ENCODE results near the gene TUBGCP2. TPM values are rescaled to one million over a fixed set of nuclear protein-coding genes. Genes with fewer than 3 reads are reported as not detected.
A peak's percentile ranks its signal among the peaks of the same experiment; 100 is the strongest.

The TUBGCP2 gene
- total and polyA plus RNA-seq, 2 of the 13 experiments (the other 11 are each of a cell fraction or from before 2014, with no cell fraction given) = 21.3 to 34.5 TPM

DNA sequence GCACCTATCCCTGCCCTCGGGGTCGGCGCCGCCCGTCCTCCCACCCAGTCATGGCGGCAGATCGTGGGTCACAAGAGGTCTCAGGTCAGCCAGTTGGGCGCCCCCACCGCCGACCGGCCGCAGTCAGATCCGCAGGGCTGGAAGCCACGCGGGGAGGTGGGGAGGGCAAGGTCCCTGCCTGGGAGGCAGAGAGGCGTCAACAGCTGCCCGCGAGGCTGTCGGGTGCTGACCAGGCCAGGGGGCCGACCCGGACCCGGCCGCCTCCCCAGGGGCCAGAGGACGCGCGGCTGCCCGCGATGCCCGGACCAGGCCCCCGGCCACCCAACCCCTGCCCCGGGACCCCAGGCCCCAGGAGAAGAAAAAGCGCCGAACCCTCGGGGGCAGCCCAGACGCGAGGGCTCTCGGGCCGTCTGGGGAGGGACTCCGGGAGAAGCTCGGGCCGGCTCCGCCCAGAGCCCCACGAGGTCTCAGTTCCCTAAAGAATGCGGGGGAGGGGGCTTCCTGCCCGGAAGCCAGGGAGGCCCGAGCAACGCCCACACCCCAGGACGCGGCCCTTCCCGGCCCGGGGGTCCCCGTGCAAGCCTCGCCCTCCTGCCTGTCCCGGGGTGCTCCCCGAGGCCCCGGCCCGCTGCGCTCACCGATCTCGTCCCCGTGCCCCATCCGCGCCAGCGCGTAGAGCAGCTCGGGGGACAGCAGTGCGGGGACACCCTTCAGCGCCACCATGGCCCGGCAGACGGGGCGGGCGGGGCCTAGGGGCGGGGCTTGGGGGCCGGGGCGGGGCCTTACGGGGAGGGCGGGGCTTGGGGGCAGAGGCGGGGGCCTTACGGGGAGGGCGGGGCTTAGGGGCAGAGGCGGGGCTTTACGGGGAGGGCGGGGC, 48.9 kb upstream of the TUBGCP2 start, which contains the start of gene FUOM (continued):
- TF ChIP-seq ZBTB33 (CRISPR knock-in tag; IDR thresholded peaks at IDR 0.05) = no peak
- TF ChIP-seq, protein P1, sequence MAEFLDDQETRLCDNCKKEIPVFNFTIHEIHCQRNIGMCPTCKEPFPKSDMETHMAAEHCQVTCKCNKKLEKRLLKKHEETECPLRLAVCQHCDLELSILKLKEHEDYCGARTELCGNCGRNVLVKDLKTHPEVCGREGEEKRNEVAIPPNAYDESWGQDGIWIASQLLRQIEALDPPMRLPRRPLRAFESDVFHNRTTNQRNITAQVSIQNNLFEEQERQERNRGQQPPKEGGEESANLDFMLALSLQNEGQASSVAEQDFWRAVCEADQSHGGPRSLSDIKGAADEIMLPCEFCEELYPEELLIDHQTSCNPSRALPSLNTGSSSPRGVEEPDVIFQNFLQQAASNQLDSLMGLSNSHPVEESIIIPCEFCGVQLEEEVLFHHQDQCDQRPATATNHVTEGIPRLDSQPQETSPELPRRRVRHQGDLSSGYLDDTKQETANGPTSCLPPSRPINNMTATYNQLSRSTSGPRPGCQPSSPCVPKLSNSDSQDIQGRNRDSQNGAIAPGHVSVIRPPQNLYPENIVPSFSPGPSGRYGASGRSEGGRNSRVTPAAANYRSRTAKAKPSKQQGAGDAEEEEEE (CRISPR knock-in tag; IDR thresholded peaks at IDR 0.05; ENCODE audit: borderline replicate concordance) = no peak
- TF ChIP-seq SMARCC2 (IDR thresholded peaks at IDR 0.05) = no peak
- no peak for TF ChIP-seq ZNF256 (CRISPR knock-in tag; conservative IDR thresholded peaks at IDR 0.05)
- TF ChIP-seq FLYWCH1 (CRISPR knock-in tag; IDR thresholded peaks at IDR 0.05) = no peak
- TF ChIP-seq KLF12 (CRISPR knock-in tag; IDR thresholded peaks at IDR 0.05; ENCODE audit: borderline replicate concordance) = 0 out of 2 replicates have a peak, but pooled peaks have one; percentile 48
- no peak for TF ChIP-seq WIZ (CRISPR knock-in tag; IDR thresholded peaks at IDR 0.05)
- no peak for TF ChIP-seq SMYD3 (CRISPR knock-in tag; IDR thresholded peaks at IDR 0.05)
- TF ChIP-seq POLR2AphosphoS5 (IDR thresholded peaks at IDR 0.05; ENCODE audit: low read depth, low read length) = peak; percentile 69
- TF ChIP-seq ZNF124 (CRISPR knock-in tag; IDR thresholded peaks at IDR 0.05) = peak; percentile 44; the same call in 1 of the 2 replicates
- peak; percentile 58; the same call in 1 of the 2 replicates for TF ChIP-seq ZSCAN25 (CRISPR knock-in tag; IDR thresholded peaks at IDR 0.05)
- TF ChIP-seq CBX2 (IDR thresholded peaks at IDR 0.05; ENCODE audit: low read depth, low read length) = no peak
- no peak for TF ChIP-seq CBX2 (CRISPR knock-in tag; IDR thresholded peaks at IDR 0.05; ENCODE audit: low read depth)
- TF ChIP-seq HMG20B (CRISPR knock-in tag; conservative IDR thresholded peaks at IDR 0.05) = no peak
- TF ChIP-seq ZNF720 (CRISPR knock-in tag; IDR thresholded peaks at IDR 0.05) = no peak
- TF ChIP-seq ZNF530 (CRISPR knock-in tag; IDR thresholded peaks at IDR 0.05; ENCODE audit: low read depth) = no peak
- TF ChIP-seq ZNF564 (CRISPR knock-in tag; IDR thresholded peaks at IDR 0.05) = no peak; the same call in 1 of the 2 replicates
- TF ChIP-seq FOXP1 (IDR thresholded peaks at IDR 0.05) = no peak
- no peak for TF ChIP-seq FOXP1 (CRISPR knock-in tag; IDR thresholded peaks at IDR 0.05)
- TF ChIP-seq ZNF264 (CRISPR knock-in tag; IDR thresholded peaks at IDR 0.05) = no peak
- no peak for TF ChIP-seq NFE2L2 (IDR thresholded peaks at IDR 0.05; ENCODE audit: low read length)
- TF ChIP-seq ZFYVE20 (CRISPR knock-in tag; IDR thresholded peaks at IDR 0.05; ENCODE audit: borderline replicate concordance, low read depth) = no peak; the same call in 1 of the 2 replicates
- TF ChIP-seq RBAK (CRISPR knock-in tag; IDR thresholded peaks at IDR 0.05) = no peak
- TF ChIP-seq, protein P2, sequence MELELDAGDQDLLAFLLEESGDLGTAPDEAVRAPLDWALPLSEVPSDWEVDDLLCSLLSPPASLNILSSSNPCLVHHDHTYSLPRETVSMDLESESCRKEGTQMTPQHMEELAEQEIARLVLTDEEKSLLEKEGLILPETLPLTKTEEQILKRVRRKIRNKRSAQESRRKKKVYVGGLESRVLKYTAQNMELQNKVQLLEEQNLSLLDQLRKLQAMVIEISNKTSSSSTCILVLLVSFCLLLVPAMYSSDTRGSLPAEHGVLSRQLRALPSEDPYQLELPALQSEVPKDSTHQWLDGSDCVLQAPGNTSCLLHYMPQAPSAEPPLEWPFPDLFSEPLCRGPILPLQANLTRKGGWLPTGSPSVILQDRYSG (CRISPR knock-in tag; IDR thresholded peaks at IDR 0.05) = peak; percentile 16; the same call in 1 of the 2 replicates
- TF ChIP-seq GABPB1 (CRISPR knock-in tag; IDR thresholded peaks at IDR 0.05) = peak; percentile 85
- peak; percentile 30; the same call in 1 of the 2 replicates for TF ChIP-seq ZSCAN21 (CRISPR knock-in tag; IDR thresholded peaks at IDR 0.05; ENCODE audit: borderline replicate concordance)
- TF ChIP-seq SATB2 (CRISPR knock-in tag; IDR thresholded peaks at IDR 0.05) = no peak; the same call in 1 of the 2 replicates
- TF ChIP-seq CREM (IDR thresholded peaks at IDR 0.05) = no peak
- no peak for TF ChIP-seq CREM (CRISPR knock-in tag; IDR thresholded peaks at IDR 0.05)
- no peak for TF ChIP-seq PLRG1 (conservative IDR thresholded peaks at IDR 0.05)
